Stimulated activated naive B cell treated with anti-CD40 and anti-IgM and Interleukin-4, amounts not matched to agents 10 μg/mL and 1 μg/mL and 100 μg/mL, for 72 hours (primary cell): ENCODE measurements around the gene TGFBR2.
A peak's percentile ranks its signal among the peaks of the same experiment; 100 is the strongest.

Experiments
- ATAC-seq, 2 donors: fragments of 150-1000 bp; cut with Tn5 transposase; replicated peaks; 2 replicates each; pipeline ENCODE4 v1.10.0; 2021; ENCODE audit warnings: moderate library complexity in 1 of 2
- DNase-seq: peaks from one replicate; pipeline ENCODE4 v3.0.0; 2021
- H3K27ac Mint-ChIP-seq: one replicate; pipeline ENCODE4 v1.8.0; 2022; ENCODE audit warnings: mild to moderate bottlenecking, mixed read lengths
- H3K27me3 Mint-ChIP-seq, 2 donors: one replicate each; pipeline ENCODE4 v1.8.0; 2022; ENCODE audit warnings: mixed read lengths in 2 of 2
- H3K36me3 Mint-ChIP-seq, 2 donors: one replicate each; pipeline ENCODE4 v1.8.0; 2022; ENCODE audit warnings: mixed read lengths in 2 of 2, mild to moderate bottlenecking in 1 of 2
- H3K4me1 Mint-ChIP-seq, 2 donors: one replicate each; pipeline ENCODE4 v1.8.0; 2022; ENCODE audit warnings: mixed read lengths in 2 of 2, mild to moderate bottlenecking in 1 of 2
- H3K4me3 Mint-ChIP-seq, 2 donors: one replicate each; pipeline ENCODE4 v1.8.0; 2022; ENCODE audit warnings: mild to moderate bottlenecking in 2 of 2, mixed read lengths in 2 of 2, moderate library complexity in 1 of 2
- H3K9me3 Mint-ChIP-seq, 2 donors: one replicate each; pipeline ENCODE4 v1.8.0; 2022; ENCODE audit warnings: mixed read lengths in 2 of 2, mild to moderate bottlenecking in 1 of 2

Gene TGFBR2

DNA sequence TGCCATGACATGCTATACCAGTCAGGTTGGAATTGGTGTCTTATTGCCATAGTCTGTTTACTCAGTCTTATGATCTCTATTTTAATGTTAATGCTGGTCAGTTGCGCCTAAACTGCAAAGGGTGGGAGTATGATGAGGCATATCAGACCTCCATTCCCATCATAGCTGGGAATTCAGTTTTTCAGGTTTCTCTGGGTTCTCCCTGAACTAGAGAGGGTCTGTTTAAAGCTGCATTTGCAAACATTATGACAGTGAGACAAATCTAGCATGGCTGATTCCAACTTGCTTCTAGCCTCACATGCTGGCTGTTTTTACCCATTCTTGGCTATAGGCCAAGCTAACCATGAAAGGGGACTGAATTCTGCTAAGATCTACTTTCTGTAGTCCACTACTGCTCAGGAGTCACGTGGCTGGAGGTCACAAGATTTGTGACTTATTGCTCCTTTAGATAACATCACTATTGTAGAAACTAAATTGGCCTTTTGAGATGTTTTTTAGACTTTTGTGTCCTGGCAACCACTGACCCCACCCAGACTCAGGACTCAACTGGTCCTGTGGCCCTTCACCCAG, 96.5 kb downstream of the TGFBR2 start:
- H3K9me3 Mint-ChIP-seq, result peaks cover 8 to 9% of the 10 kb centered on the region in 2 donors
- no peak overlapping the region for H3K4me3 Mint-ChIP-seq
- H3K4me1 Mint-ChIP-seq, result peaks cover 3 to 4% of the 10 kb centered on the region in 2 donors
- H3K27ac Mint-ChIP-seq, result peak overlapping the region; percentile 51
- no peak for DNase-seq
- ATAC-seq, result no peak
- H3K36me3 Mint-ChIP-seq, result peaks cover 14 to 46% of the 10 kb centered on the region in 2 donors
- H3K27me3 Mint-ChIP-seq, result no peaks in the 10 kb centered on the region

- Mint-ChIP-seq H3K36me3 (peaks cover 12 to 36% of the 10 kb centered on the region in 2 donors), H3K27ac (peak overlapping the region; percentile 31), H3K27me3 (no peaks in the 10 kb centered on the region), H3K4me3 (no peak overlapping the region), H3K4me1 (peaks cover 3 to 8% of the 10 kb centered on the region in 2 donors), H3K9me3 (peaks cover 8 to 9% of the 10 kb centered on the region in 2 donors)
- ATAC-seq, result no peak
- no peak for DNase-seq
These were observed 98.8 kb downstream of the TGFBR2 start for GRCh38 chr3:30704931-30705890.

DNA sequence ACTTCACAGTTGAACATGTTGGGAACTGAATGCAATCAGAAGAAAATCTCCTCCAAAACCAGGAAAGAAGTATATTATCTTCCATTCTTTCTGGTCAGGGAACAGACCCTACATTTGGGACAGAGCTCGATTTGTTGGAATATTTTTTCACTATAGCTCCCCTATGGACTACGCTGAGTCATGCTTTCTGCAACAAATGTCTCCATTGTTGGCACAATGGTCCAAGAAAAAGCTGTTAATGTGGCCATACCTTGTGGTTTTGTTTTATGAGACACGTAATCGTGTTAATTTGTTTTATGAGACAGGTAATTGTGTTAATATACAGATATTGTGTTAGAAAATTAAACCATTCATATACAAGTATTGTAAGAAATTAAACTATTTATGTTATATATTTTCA, 101.4 kb downstream of the TGFBR2 start:
- H3K27me3 Mint-ChIP-seq, result no peaks in the 10 kb centered on the region
- peaks cover 6 to 21% of the 10 kb centered on the region in 2 donors for H3K36me3 Mint-ChIP-seq
- H3K4me3 Mint-ChIP-seq, result no peak overlapping the region
- H3K27ac Mint-ChIP-seq, result no peak overlapping the region
- ATAC-seq, result no peak
- H3K9me3 Mint-ChIP-seq, result peaks cover 5 to 6% of the 10 kb centered on the region in 2 donors
- no peak for DNase-seq
- peaks cover 3 to 12% of the 10 kb centered on the region in 2 donors for H3K4me1 Mint-ChIP-seq

GRCh38 chr3:30708472-30708871, 102.1 kb downstream of the TGFBR2 start:
- Mint-ChIP-seq H3K4me1 (peaks cover 3 to 8% of the 10 kb centered on the region in 2 donors), H3K9me3 (peaks cover 1 to 2% of the 10 kb centered on the region in 2 donors), H3K27ac (no peak overlapping the region), H3K4me3 (no peak overlapping the region), H3K36me3 (peaks cover 2 to 15% of the 10 kb centered on the region in 2 donors), H3K27me3 (no peaks in the 10 kb centered on the region)
- no peak for DNase-seq
- no peak for ATAC-seq

DNA sequence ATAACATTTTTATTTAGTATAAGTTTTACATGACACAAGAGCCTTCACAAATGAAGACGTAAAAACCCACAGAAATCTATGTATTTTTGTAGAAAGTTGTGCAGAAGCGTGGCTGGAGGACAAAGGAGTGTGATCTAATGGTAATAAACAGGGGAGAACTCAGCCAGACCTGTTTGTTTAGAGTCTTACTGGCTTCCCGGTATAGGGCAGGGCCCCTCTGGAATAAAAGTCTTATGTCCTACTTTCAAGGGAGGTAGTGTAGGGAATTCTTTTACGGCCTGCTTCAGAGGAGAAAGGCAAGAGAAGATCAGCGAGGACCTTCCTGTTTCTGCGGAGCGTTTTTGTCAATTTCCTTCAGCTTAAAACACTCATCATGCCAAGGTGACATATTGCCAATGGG, 103.6 kb downstream of the TGFBR2 start:
- peaks cover 2 to 10% of the 10 kb centered on the region in 2 donors for H3K36me3 Mint-ChIP-seq
- no peaks in the 10 kb centered on the region for H3K27me3 Mint-ChIP-seq
- no peak overlapping the region for H3K4me3 Mint-ChIP-seq
- no peak overlapping the region for H3K27ac Mint-ChIP-seq
- DNase-seq, result no peak
- ATAC-seq, result no peak
- H3K4me1 Mint-ChIP-seq, result peaks cover 0 to 8% of the 10 kb centered on the region in 2 donors
- peaks cover under 1 to 2% of the 10 kb centered on the region in 2 donors for H3K9me3 Mint-ChIP-seq

GRCh38 chr3:30711151-30711550, 104.8 kb downstream of the TGFBR2 start:
- DNase-seq, result no peak
- Mint-ChIP-seq H3K36me3 (peaks cover 4 to 5% of the 10 kb centered on the region in 2 donors), H3K4me3 (no peak overlapping the region), H3K27me3 (no peaks in the 10 kb centered on the region), H3K4me1 (peaks cover 0 to 8% of the 10 kb centered on the region in 2 donors), H3K27ac (no peak overlapping the region), H3K9me3 (peaks cover 4 to 5% of the 10 kb centered on the region in 2 donors)
- no peak for ATAC-seq

DNA sequence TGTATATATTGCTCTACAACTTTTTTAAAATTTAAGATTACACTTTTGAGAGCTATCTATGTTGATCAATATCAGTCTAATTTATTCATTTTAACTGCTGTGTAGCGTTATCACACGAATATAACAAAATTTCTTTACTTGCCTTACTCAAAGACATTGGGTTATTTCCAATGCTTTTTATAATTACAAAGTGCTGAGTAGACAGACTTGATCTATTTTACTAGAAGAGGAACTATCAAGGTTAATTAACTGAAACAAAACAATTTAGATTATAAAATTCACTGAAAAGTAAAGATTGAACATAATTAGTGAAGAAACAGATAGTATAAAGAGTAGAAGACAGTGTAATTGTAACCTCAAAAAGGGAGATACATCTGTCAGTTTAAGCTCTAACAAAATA, 105.5 kb downstream of the TGFBR2 start:
- DNase-seq (no peak), ATAC-seq (no peak)
- Mint-ChIP-seq H3K27ac (no peak overlapping the region), H3K27me3 (no peaks in the 10 kb centered on the region), H3K9me3 (peaks cover 4 to 5% of the 10 kb centered on the region in 2 donors), H3K36me3 (peaks cover 4 to 5% of the 10 kb centered on the region in 2 donors), H3K4me1 (peaks cover 0 to 8% of the 10 kb centered on the region in 2 donors), H3K4me3 (no peak overlapping the region)

GRCh38 chr3:30712991-30713390, 106.6 kb downstream of the TGFBR2 start:
- H3K36me3 Mint-ChIP-seq, result peaks cover 3 to 4% of the 10 kb centered on the region in 2 donors
- H3K9me3 Mint-ChIP-seq, result peaks cover 4% of the 10 kb centered on the region in 2 donors
- H3K27ac Mint-ChIP-seq, result no peak overlapping the region
- peaks cover 0 to 8% of the 10 kb centered on the region in 2 donors for H3K4me1 Mint-ChIP-seq
- ATAC-seq (no peak), DNase-seq (no peak)
- no peak overlapping the region for H3K4me3 Mint-ChIP-seq
- H3K27me3 Mint-ChIP-seq, result no peaks in the 10 kb centered on the region

- Mint-ChIP-seq H3K27me3 (no peaks in the 10 kb centered on the region), H3K9me3 (peaks cover 4% of the 10 kb centered on the region in 2 donors), H3K4me3 (no peak overlapping the region), H3K27ac (no peak overlapping the region), H3K36me3 (peaks cover 3 to 4% of the 10 kb centered on the region in 2 donors), H3K4me1 (peaks cover 3 to 17% of the 10 kb centered on the region in 2 donors)
- DNase-seq (no peak), ATAC-seq (no peak)
These were observed 107.6 kb downstream of the TGFBR2 start for GRCh38 chr3:30713885-30714503.

DNA sequence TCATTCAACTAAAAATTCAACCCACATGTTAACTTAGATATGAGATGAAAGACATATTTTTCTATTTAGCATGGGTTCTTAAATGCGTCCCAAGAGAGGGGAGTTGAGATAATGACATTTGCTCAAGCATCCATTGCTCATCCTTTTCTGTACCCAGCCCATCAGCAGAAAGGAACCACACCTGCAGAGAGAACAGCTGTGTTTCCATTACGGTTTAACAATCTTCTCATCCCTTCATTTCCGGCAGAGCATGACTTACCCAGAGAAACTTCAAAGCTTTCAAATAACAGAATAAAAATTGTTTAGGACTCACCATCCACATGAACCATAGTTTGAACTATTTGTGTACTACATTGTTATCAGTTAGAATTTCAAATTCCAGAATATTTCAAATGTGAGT, 113.1 kb downstream of the TGFBR2 start:
- no peak overlapping the region for H3K27ac Mint-ChIP-seq
- H3K4me3 Mint-ChIP-seq, result no peak overlapping the region
- H3K9me3 Mint-ChIP-seq, result peaks cover 4% of the 10 kb centered on the region in 2 donors
- DNase-seq (no peak), ATAC-seq (no peak)
- peaks cover 0 to 3% of the 10 kb centered on the region in 2 donors for H3K27me3 Mint-ChIP-seq
- H3K4me1 Mint-ChIP-seq, result peaks cover 7 to 19% of the 10 kb centered on the region in 2 donors
- peaks cover 3 to 4% of the 10 kb centered on the region in 2 donors for H3K36me3 Mint-ChIP-seq

DNA sequence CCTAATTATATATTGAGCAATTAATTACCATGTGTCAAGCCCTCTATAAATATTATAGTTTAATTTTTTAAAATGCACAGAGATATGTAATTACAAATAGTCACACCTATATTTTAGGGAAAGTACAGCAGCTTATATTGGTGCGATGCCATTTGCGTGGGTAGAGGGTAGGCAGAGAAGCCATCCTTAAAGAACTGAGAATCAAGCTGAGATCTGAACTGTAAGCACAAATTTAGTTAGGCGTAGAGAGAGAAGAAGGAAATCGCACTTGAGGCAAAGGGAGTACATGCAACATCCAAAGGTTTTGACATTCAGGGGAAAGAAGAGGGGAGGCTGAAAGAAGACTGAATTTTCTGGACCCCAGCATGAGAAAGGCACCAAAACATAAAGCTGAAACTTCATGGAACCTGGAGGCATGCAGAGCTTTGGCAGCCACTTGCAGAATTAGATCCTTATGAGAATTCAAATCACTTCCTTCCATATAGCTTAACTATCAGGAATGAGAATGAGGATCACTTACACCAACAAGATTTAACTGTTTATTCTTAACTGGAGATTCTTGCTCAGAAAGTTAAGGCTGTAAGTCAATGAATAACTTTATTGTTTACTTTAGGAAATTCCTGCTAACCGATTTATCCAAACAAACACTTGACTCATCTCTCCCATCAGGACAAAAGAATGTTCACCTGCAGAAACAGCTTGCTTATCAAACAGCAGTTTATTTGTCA, 114.3 kb downstream of the TGFBR2 start:
- H3K9me3 Mint-ChIP-seq, result peaks cover 1 to 3% of the 10 kb centered on the region in 2 donors
- no peaks in the 10 kb centered on the region for H3K36me3 Mint-ChIP-seq
- no peak for DNase-seq
- no peak overlapping the region for H3K4me3 Mint-ChIP-seq
- ATAC-seq, result no peak
- H3K4me1 Mint-ChIP-seq, result peaks cover 13 to 28% of the 10 kb centered on the region in 2 donors
- no peak overlapping the region for H3K27ac Mint-ChIP-seq
- peaks cover 0 to 3% of the 10 kb centered on the region in 2 donors for H3K27me3 Mint-ChIP-seq

DNA sequence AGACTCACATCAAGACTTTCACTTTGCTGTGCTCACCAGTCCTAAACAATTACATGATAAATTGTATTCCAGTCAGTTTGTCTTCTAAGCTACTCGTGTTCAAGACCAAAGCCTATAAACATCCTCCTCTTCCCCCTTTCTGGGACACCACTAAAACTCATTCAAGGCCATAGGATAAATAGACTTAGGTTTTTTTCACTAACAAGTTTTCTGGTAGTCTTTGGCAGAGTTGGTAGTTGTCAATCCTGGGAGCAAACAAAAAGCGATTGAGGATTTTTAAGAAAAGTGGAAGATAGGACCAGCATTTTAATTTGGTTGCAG, 114.9 kb downstream of the TGFBR2 start:
- peaks cover 0 to 3% of the 10 kb centered on the region in 2 donors for H3K27me3 Mint-ChIP-seq
- H3K4me3 Mint-ChIP-seq, result no peak overlapping the region
- no peak for ATAC-seq
- no peaks in the 10 kb centered on the region for H3K36me3 Mint-ChIP-seq
- no peak overlapping the region for H3K27ac Mint-ChIP-seq
- H3K9me3 Mint-ChIP-seq, result peaks cover 1 to 3% of the 10 kb centered on the region in 2 donors
- peaks cover 13 to 28% of the 10 kb centered on the region in 2 donors for H3K4me1 Mint-ChIP-seq
- DNase-seq, result no peak

DNA sequence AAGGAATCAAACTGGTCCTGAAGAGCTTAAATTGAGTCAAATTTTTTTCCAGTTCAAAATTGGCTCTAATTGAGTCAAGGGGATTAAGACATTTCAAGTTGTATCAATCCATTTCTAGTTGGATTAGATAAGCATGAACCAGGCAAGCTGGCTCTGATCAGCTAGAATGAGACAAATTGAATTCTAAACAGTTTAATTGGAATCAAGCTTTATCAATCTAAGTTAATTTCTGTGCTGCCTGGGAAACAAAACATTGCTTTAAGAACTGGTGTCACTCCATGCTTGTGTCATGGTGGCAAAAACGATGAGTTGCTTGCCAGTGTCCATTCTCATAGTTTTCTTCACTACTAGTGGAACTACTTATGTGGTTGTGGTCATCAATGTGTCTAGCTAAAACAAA, 116.8 kb downstream of the TGFBR2 start:
- Mint-ChIP-seq H3K4me1 (peaks cover 12 to 26% of the 10 kb centered on the region in 2 donors), H3K27me3 (peaks cover 0 to 3% of the 10 kb centered on the region in 2 donors), H3K36me3 (no peaks in the 10 kb centered on the region), H3K4me3 (no peak overlapping the region), H3K9me3 (peaks cover 1 to 3% of the 10 kb centered on the region in 2 donors), H3K27ac (no peak overlapping the region)
- ATAC-seq (no peak), DNase-seq (no peak)

DNA sequence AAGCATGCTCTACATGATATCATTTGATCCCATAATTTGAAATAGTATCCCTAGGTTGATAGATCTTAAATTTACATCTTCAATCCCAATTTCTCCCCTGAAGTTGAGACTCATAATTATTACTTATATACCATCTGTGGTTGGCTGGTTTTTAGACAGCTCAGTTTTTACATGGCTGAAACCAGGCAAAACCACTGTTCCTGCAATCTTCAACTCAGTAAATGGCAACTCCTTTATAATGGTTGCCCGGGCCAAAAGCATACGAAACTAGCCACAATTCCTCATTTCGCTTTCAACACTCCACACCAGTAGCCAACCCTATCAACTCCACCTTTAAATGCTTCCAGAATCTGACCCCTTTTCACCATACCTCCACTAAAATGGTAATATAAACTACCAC, 118.5 kb downstream of the TGFBR2 start:
- no peaks in the 10 kb centered on the region for H3K36me3 Mint-ChIP-seq
- H3K9me3 Mint-ChIP-seq, result peaks cover 1 to 3% of the 10 kb centered on the region in 2 donors
- no peak overlapping the region for H3K27ac Mint-ChIP-seq
- no peak overlapping the region for H3K4me3 Mint-ChIP-seq
- ATAC-seq, result no peak
- no peaks in the 10 kb centered on the region for H3K27me3 Mint-ChIP-seq
- no peak for DNase-seq
- peaks cover 9 to 10% of the 10 kb centered on the region in 2 donors for H3K4me1 Mint-ChIP-seq
